AG10803 (cell line): Measurements from ENCODE around the gene SLC36A2.

Experiments
- DNase-seq: peaks from one replicate; pipeline ENCODE4 v3.0.0; 2010; ENCODE audit warnings: low read depth
- H3K4me3 ChIP-seq: 2 replicates; pipeline ENCODE4 v1.5.1; 2011; ENCODE audit warnings: mild to moderate bottlenecking, low read length, control low read depth
- TF ChIP-seq, protein P1 (sequence below): conservative IDR thresholded peaks from 2 replicates; pipeline ENCODE4 v1.5.1; 2011; ENCODE audit warnings: mild to moderate bottlenecking, low read length, control low read depth, inconsistent platforms

Gene SLC36A2

GRCh38 chr5:151328734-151329133, 18.6 kb downstream of the SLC36A2 start:
- DNase-seq = no peak
- TF ChIP-seq, protein P1, sequence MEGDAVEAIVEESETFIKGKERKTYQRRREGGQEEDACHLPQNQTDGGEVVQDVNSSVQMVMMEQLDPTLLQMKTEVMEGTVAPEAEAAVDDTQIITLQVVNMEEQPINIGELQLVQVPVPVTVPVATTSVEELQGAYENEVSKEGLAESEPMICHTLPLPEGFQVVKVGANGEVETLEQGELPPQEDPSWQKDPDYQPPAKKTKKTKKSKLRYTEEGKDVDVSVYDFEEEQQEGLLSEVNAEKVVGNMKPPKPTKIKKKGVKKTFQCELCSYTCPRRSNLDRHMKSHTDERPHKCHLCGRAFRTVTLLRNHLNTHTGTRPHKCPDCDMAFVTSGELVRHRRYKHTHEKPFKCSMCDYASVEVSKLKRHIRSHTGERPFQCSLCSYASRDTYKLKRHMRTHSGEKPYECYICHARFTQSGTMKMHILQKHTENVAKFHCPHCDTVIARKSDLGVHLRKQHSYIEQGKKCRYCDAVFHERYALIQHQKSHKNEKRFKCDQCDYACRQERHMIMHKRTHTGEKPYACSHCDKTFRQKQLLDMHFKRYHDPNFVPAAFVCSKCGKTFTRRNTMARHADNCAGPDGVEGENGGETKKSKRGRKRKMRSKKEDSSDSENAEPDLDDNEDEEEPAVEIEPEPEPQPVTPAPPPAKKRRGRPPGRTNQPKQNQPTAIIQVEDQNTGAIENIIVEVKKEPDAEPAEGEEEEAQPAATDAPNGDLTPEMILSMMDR = no peak
- H3K4me3 ChIP-seq = no peak overlapping the region

DNA sequence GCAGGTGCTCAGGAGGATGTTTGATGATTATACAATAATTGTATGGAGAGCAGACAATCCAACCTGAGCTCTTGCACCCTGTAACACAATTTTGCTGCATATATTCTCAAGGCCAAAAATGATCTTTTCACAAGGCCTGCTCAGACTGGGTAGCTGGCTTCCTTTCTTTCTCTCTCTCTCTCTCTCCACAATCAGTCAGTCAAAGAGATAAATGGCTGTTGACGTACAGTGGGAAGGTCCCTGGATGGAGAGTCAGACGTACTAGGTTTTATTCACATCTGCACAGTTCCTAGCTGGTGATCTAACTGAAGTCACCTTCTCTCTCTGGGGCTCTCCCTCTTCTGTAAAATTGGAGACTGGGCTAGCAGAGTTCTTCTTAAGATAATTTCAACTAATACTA, 19.8 kb downstream of the SLC36A2 start:
- H3K4me3 ChIP-seq = no peak overlapping the region
- TF ChIP-seq, protein P1 = no peak
- no peak for DNase-seq

DNA sequence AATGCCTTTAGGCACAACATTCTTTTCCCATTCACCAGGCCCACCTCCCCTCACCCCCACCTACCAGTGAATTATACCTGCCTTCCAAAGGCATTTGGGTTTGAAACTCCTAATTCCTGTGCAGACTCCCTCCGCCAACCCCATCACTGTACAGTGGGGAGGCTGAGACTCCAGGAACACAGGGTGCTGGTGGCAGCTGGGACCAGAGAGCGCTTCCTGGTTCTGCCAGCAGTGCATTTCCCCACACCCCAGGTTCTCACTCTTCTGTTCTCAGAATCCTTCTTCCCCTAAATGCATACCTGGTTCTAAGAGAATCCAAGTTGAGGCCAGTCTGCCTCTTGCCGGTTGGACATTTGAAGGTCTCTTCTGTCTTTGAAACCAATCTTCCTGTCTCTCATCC, 21.1 kb downstream of the SLC36A2 start:
- no peak for DNase-seq
- TF ChIP-seq, protein P1 = no peak

DNA sequence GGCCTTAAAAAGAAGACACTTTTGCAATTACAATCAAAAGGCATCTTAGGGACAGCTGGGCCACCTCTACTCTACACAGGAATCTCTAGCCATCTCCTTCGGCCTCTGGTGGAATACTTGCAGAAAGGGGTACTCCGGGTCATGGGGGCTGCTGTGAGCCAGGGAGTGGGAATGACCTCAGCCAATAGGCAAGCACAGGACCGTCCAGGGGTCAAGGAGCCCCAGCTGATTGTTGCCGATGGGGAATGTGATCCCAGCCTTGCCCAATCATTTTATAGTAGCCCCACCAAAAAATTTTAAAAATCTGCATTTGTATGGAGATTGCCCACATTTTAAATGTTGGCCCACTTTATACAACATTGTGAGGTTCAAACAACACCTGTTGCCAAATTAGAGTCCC, 26.9 kb downstream of the SLC36A2 start:
- TF ChIP-seq, protein P1 = no peak
- H3K4me3 ChIP-seq = no peak overlapping the region

More for the DNA sequence above, 21.1 kb downstream of the SLC36A2 start:
- no peak overlapping the region for H3K4me3 ChIP-seq

GRCh38 chr5:151318850-151319732, 28.3 kb downstream of the SLC36A2 start:
- DNase-seq = peak; percentile 20
- TF ChIP-seq, protein P1 = peak; percentile 39

More for the DNA sequence above, 26.9 kb downstream of the SLC36A2 start:
- no peak for DNase-seq

GRCh38 chr5:151317871-151318270, 29.5 kb downstream of the SLC36A2 start:
- DNase-seq = no peak
- TF ChIP-seq, protein P1 = no peak
- H3K4me3 ChIP-seq = no peak overlapping the region

More at GRCh38 chr5:151318850-151319732, 28.3 kb downstream of the SLC36A2 start:
- H3K4me3 ChIP-seq = no peak overlapping the region

GRCh38 chr5:151315998-151316597, 31.3 kb downstream of the SLC36A2 start:
- DNase-seq = peak; percentile 60
- H3K4me3 ChIP-seq = no peak overlapping the region
- TF ChIP-seq, protein P1 = peak; percentile 92
